Measurements from ENCODE around the gene GRIN2A.

DNA sequence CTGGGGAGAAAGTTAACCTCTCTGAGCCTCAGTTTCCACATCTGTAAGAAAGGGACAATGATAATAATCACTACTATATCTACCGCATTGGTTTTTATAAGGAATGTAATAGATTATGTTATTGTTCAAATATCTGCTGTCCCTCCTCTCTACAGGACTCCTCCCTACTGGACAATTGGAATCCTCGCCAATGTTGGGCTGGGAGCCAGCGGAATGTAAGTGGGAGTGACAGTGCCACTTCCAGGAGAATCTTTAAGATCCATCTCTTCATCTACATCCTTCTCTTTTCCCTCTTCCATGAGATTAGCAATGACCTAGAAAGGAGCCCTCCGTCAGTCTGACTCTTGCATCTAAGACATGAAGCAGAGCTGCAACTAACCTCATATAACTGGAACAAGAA lies 95.1 kb downstream of the GRIN2A start:
- TF ChIP-seq CTCF (IDR thresholded peaks at IDR 0.05) (no peak), POLR2A (IDR thresholded peaks at IDR 0.05) (no peak)
